H1 (cell line): ENCODE data around the gene NPTX1. TPM values are rescaled to one million over a fixed set of nuclear protein-coding genes. Genes with fewer than 3 reads are reported as not detected.

ENCODE experiments used
- CTCF ChIA-PET: fragments of 300-600 bp; sonication (Branson Sonifier 250); formaldehyde crosslinking; loops from one replicate; lab custom pipeline; 2021; ENCODE audit not compliant: partially characterized antibody; lab: Charles Lee
- POLR2A ChIA-PET: fragments of 300-600 bp; sonication (Branson Sonifier 250); formaldehyde crosslinking; loops from one replicate; lab custom pipeline; 2021; ENCODE audit warnings: inconsistent platforms; ENCODE audit not compliant: partially characterized antibody; lab: Charles Lee
- DNase-seq, 2 experiments: peaks; one replicate each; pipeline versions ENCODE4 v3.0.0 to v3.0.0-alpha.2; 2010 to 2022; ENCODE audit warnings: low spot score in 2 of 2, low read depth in 1 of 2, mixed read lengths in 1 of 2
- FAIRE-seq: peaks from 2 replicates; lab custom pipeline; 2011; peaks lifted over from hg19 to GRCh38; lab: Jason Lieb, UNC
- H2AFZ ChIP-seq: 2 replicates; pipeline ENCODE4 v1.8.1; 2012; ENCODE audit warnings: low read length, inconsistent platforms
- H2AK5ac ChIP-seq: 2 replicates; pipeline ENCODE4 v1.6.1; 2013; ENCODE audit warnings: low read depth, low read length
- H2BK120ac ChIP-seq: replicated peaks from 2 replicates; pipeline ENCODE3; 2013; ENCODE audit warnings: low read depth, low read length, inconsistent platforms
- H2BK12ac ChIP-seq: 2 replicates; pipeline ENCODE4 v1.6.1; 2013; ENCODE audit warnings: low read depth, low read length
- H2BK15ac ChIP-seq: 2 replicates; pipeline ENCODE4 v1.6.1; 2013; ENCODE audit warnings: low read length
- H2BK20ac ChIP-seq: 2 replicates; pipeline ENCODE4 v1.6.1; 2013; ENCODE audit warnings: low read length
- H2BK5ac ChIP-seq: 2 replicates; pipeline ENCODE4 v1.6.1; 2013; ENCODE audit warnings: low read depth, low read length
- H3K14ac ChIP-seq: 2 replicates; pipeline ENCODE4 v1.6.1; 2013; ENCODE audit warnings: inconsistent platforms; ENCODE audit not compliant: insufficient read length
- H3K18ac ChIP-seq: 2 replicates; pipeline ENCODE4 v1.6.1; 2013; ENCODE audit warnings: low read length; ENCODE audit errors: extremely low read depth
- H3K23ac ChIP-seq: 2 replicates; pipeline ENCODE4 v1.6.1; 2013; ENCODE audit warnings: inconsistent platforms; ENCODE audit not compliant: insufficient read length
- H3K23me2 ChIP-seq: 2 replicates; pipeline ENCODE4 v1.6.1; 2013; ENCODE audit warnings: low read depth, low read length
- H3K27ac ChIP-seq: 2 replicates; pipeline ENCODE4 v1.6.1; 2011; ENCODE audit warnings: low read depth, low read length, inconsistent platforms
- H3K27me3 ChIP-seq, 4 experiments: replicated peaks in 1 of 4; 1 replicate in 1 of 4; 2 replicates in 3 of 4; pipeline versions ENCODE4 v1.6.1 to v1.8.1; 2011 to 2013; ENCODE audit warnings: low read length in 3 of 4, mild to moderate bottlenecking in 3 of 4, inconsistent platforms in 2 of 4, mixed read lengths in 2 of 4, moderate library complexity in 1 of 4; ENCODE audit not compliant: control insufficient read depth in 3 of 4, insufficient read depth in 3 of 4; ENCODE audit errors: extremely low read depth in 1 of 4
- H3K36me3 ChIP-seq, 4 experiments: 2 replicates each; pipeline versions ENCODE4 v1.6.1 to v1.8.1; 2011 to 2013; ENCODE audit warnings: mild to moderate bottlenecking in 4 of 4, low read length in 3 of 4, moderate library complexity in 2 of 4, control low read depth in 1 of 4, inconsistent platforms in 1 of 4; ENCODE audit not compliant: insufficient read depth in 4 of 4, control insufficient read depth in 2 of 4
- H3K4ac ChIP-seq: replicated peaks from 2 replicates; pipeline ENCODE3; 2013; ENCODE audit warnings: low read length, low read depth, mixed read lengths, inconsistent platforms; ENCODE audit not compliant: insufficient read length
- H3K4me1 ChIP-seq, 4 experiments: replicated peaks in 1 of 4; 1 replicate in 1 of 4; 2 replicates in 3 of 4; pipeline versions ENCODE4 v1.6.1 to v1.8.1; 2011 to 2013; ENCODE audit warnings: low read length in 3 of 4, inconsistent platforms in 2 of 4, mixed read lengths in 1 of 4; ENCODE audit not compliant: insufficient read depth in 4 of 4, control insufficient read depth in 3 of 4
- H3K4me2 ChIP-seq, 2 experiments: 2 replicates each; pipeline versions ENCODE4 v1.6.1 to v1.8.1; 2011 to 2013; ENCODE audit warnings: low read depth in 2 of 2, low read length in 2 of 2, control low read depth in 1 of 2, inconsistent platforms in 1 of 2, mild to moderate bottlenecking in 1 of 2; ENCODE audit not compliant: insufficient read depth in 1 of 2
- H3K4me3 ChIP-seq, 4 experiments: fragments of 200-600, 300-600 bp in 1 of 4; sonication (generic), shearing (Covaris generic), sonication (Bioruptor Twin) in 1 of 4; 2 replicates each; pipeline versions ENCODE4 v1.5.1 to v1.8.1; 2011 to 2016; ENCODE audit warnings: low read length in 4 of 4, low read depth in 3 of 4, control low read depth in 2 of 4, inconsistent platforms in 2 of 4, mild to moderate bottlenecking in 2 of 4, mixed read lengths in 1 of 4, moderate library complexity in 1 of 4; ENCODE audit not compliant: insufficient read depth in 2 of 4; ENCODE audit errors: extremely low read depth in 1 of 4
- H3K56ac ChIP-seq: replicated peaks from 2 replicates; pipeline ENCODE3; 2013; ENCODE audit warnings: low read depth, mild to moderate bottlenecking, mixed read lengths, low read length, inconsistent platforms; ENCODE audit not compliant: insufficient read length
- H3K79me1 ChIP-seq: 2 replicates; pipeline ENCODE4 v1.6.1; 2013; ENCODE audit warnings: low read depth, low read length, control low read depth
- H3K79me2 ChIP-seq, 2 experiments: 2 replicates each; pipeline versions ENCODE4 v1.6.1 to v1.8.1; 2012 to 2013; ENCODE audit warnings: low read length in 2 of 2, mild to moderate bottlenecking in 2 of 2, inconsistent platforms in 1 of 2; ENCODE audit not compliant: insufficient read depth in 2 of 2, control insufficient read depth in 1 of 2
- H3K9ac ChIP-seq, 4 experiments: replicated peaks in 1 of 4; 1 replicate in 1 of 4; 2 replicates in 3 of 4; pipeline versions ENCODE4 v1.6.1 to v1.8.1; 2011 to 2013; ENCODE audit warnings: low read depth in 3 of 4, low read length in 3 of 4, control low read depth in 2 of 4, mild to moderate bottlenecking in 2 of 4, moderate library complexity in 2 of 4, inconsistent platforms in 1 of 4; ENCODE audit errors: extremely low read depth in 1 of 4
- H3K9me3 ChIP-seq, 2 experiments: 2 replicates each; pipeline versions ENCODE4 v1.6.1 to v1.8.1; 2012 to 2013; ENCODE audit warnings: mild to moderate bottlenecking in 2 of 2, moderate library complexity in 2 of 2, control low read depth in 1 of 2, inconsistent platforms in 1 of 2, low read depth in 1 of 2, low read length in 1 of 2, mixed read lengths in 1 of 2; ENCODE audit not compliant: insufficient read depth in 2 of 2
- H4K20me1 ChIP-seq, 2 experiments: replicated peaks in 1 of 2; 2 replicates each; pipeline versions ENCODE3 to v1.8.1; 2011 to 2013; ENCODE audit warnings: inconsistent platforms in 2 of 2, low read length in 2 of 2, mild to moderate bottlenecking in 1 of 2; ENCODE audit not compliant: insufficient read depth in 2 of 2, control insufficient read depth in 1 of 2
- H4K5ac ChIP-seq: 2 replicates; pipeline ENCODE4 v1.6.1; 2013; ENCODE audit warnings: low read length, low read depth, mixed read lengths, inconsistent platforms; ENCODE audit not compliant: insufficient read length
- H4K8ac ChIP-seq: 2 replicates; pipeline ENCODE4 v1.8.0; 2013; ENCODE audit warnings: mild to moderate bottlenecking, moderate library complexity, low read length, inconsistent platforms; ENCODE audit not compliant: insufficient read depth; ENCODE audit errors: extremely low read depth
- H4K91ac ChIP-seq: replicated peaks from 2 replicates; pipeline ENCODE3; 2013; ENCODE audit warnings: low read length, mixed read lengths, inconsistent platforms; ENCODE audit not compliant: insufficient read length
- BCL11A ChIP-seq, 2 experiments: IDR thresholded peaks; one replicate each; pipeline ENCODE4 v1.6.1; 2011; ENCODE audit warnings: low read depth in 2 of 2, low read length in 2 of 2, mild to moderate bottlenecking in 2 of 2
- BRCA1 ChIP-seq: IDR thresholded peaks from 2 replicates; pipeline ENCODE4 v1.6.1; 2012; ENCODE audit warnings: low read depth, low read length, improper control_type of control experiment
- FOSL1 ChIP-seq: IDR thresholded peaks from 2 replicates; pipeline ENCODE4 v1.6.1; 2011; ENCODE audit warnings: mild to moderate bottlenecking, low read depth, low read length, moderate library complexity; ENCODE audit not compliant: insufficient read depth
- KDM5A ChIP-seq: fragments of 200-600 bp; IDR thresholded peaks from 2 replicates; pipeline ENCODE4 v1.7.1; 2012; ENCODE audit warnings: mild to moderate bottlenecking, low read length, inconsistent platforms, mixed read lengths
- PHF8 ChIP-seq: fragments of 200-600 bp; sonication (generic); conservative IDR thresholded peaks from 2 replicates; pipeline ENCODE4 v1.7.1; 2012; ENCODE audit warnings: low read depth, mild to moderate bottlenecking, inconsistent platforms, low read length, moderate library complexity
- RNF2 ChIP-seq: fragments of 200-900, 300-1000 bp; sonication (generic); IDR thresholded peaks from 2 replicates; pipeline ENCODE4 v1.7.1; 2016; ENCODE audit warnings: borderline replicate concordance, low read depth, mild to moderate bottlenecking, antibody characterized with exemption, low read length; ENCODE audit not compliant: poor library complexity, severe bottlenecking; ENCODE audit errors: missing control alignments
- RXRA ChIP-seq: IDR thresholded peaks from 2 replicates; pipeline ENCODE4 v1.6.1; 2011; ENCODE audit warnings: low read depth, mild to moderate bottlenecking, low read length, moderate library complexity; ENCODE audit not compliant: insufficient read depth
- TCF12 ChIP-seq: IDR thresholded peaks from 2 replicates; pipeline ENCODE4 v1.6.1; 2011; ENCODE audit warnings: low read depth, mild to moderate bottlenecking, low read length
- WGBS, 2 experiments: shearing (Covaris generic) in 1 of 2; methylation state at CpG; one replicate each; pipeline versions ENCODE4 v1.1.6 to v1.1.7; 2013 to 2015; ENCODE audit warnings: low lambda C conversion rate in 2 of 2, mixed read lengths in 2 of 2, inconsistent platforms in 1 of 2, low coverage in 1 of 2, missing lambda C conversion rate in 1 of 2; ENCODE audit not compliant: insufficient replicate concordance in 2 of 2, insufficient coverage in 1 of 2, insufficient read length in 1 of 2; ENCODE audit errors: extremely low coverage in 1 of 2, missing lambda C conversion rate in 1 of 2; 5-methylcytosine and 5-hydroxymethylcytosine counted together
- polyA plus RNA-seq, 7 experiments: library from polyadenylated mRNA; depleted of rRNA in 3 of 7; stranded (reverse) in 5 of 7; unstranded in 2 of 7; fragments of >200 nt in 5 of 7; fragments of 200-250 nt in 2 of 7; gene quantifications; 1 replicate in 5 of 7; 2 replicates in 1 of 7; 4 replicates in 1 of 7; pipeline versions ENCODE4 v1.2.1 to v1.2.3, GENCODE V29; 2011 to 2013; ENCODE audit warnings: missing spikeins in 2 of 7, mixed read lengths in 2 of 7
- total RNA-seq: library from RNA; stranded (reverse); fragmentation: NEBNext Ultra II Directional; extraction: Animal tissue kit (Norgen Biotek cat#: 25700); gene quantifications from 2 replicates; pipeline ENCODE4 v1.2.1, GENCODE V29; 2021

The NPTX1 gene
- total and polyA plus RNA-seq, 2 of the 8 experiments (the other 6 are each of a cell fraction or from before 2014, with no cell fraction given): 12.0 to 17.9 TPM

DNA sequence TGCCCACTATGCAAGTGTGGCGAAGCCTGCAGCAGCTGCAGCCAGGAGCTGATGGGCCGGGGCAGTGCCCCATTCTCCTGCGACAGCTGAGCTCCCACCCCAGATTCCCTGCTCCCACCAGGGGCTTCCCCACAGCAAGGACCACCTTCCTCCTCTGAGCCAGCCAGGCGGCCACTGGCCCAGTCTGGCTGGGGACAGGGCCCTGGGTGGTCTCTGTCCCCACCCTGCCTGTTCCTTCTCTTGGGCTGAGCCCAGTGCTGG, 5.6 kb upstream of the NPTX1 start:
- WGBS, 2 experiments: 74% methylated on average over 3 of the region's 4 CpGs; no CpG with 5 or more reads in 1 of the 2 experiments
- no peak for TF ChIP-seq PHF8
- TF ChIP-seq KDM5A: no peak
- TF ChIP-seq RXRA: no peak
- no peak for TF ChIP-seq RNF2
- TF ChIP-seq BRCA1: no peak
- no peak for TF ChIP-seq FOSL1
- no peak for TF ChIP-seq TCF12
- TF ChIP-seq BCL11A (IDR thresholded peaks at IDR 0.05; ENCODE audit: low read depth in 2 of 2, low read length in 2 of 2): no peak
- H4K8ac ChIP-seq: peak overlapping the region; percentile 36
- no peak overlapping the region for H3K56ac ChIP-seq
- no peaks in the 10 kb centered on the region; a peak in 1 of 8 replicates for H3K36me3 ChIP-seq
- peaks cover 0 to 5% of the 10 kb centered on the region in 2 experiments for H4K20me1 ChIP-seq
- no peak for FAIRE-seq
- no peak overlapping the region for H4K91ac ChIP-seq
- H2BK20ac ChIP-seq: no peak overlapping the region
- H4K5ac ChIP-seq: no peak overlapping the region
- no peak overlapping the region for H3K4me2 ChIP-seq
- H2BK15ac ChIP-seq: no peak overlapping the region
- 0 out of 2 replicates have a peak overlapping the region, but pooled peaks have one; percentile 43 for H2BK12ac ChIP-seq
- peaks cover 9% of the 10 kb centered on the region for H3K23me2 ChIP-seq
- no peak overlapping the region for H3K23ac ChIP-seq
- no peak overlapping the region for H3K14ac ChIP-seq
- H3K4me3 ChIP-seq: no peak overlapping the region
- H2AFZ ChIP-seq: no peak overlapping the region
- no peaks in the 10 kb centered on the region for H3K79me2 ChIP-seq
- no peak overlapping the region for H3K9ac ChIP-seq
- H2BK120ac ChIP-seq: no peak overlapping the region
- H3K27me3 ChIP-seq: peaks cover 41 to 62% (median 56%) of the 10 kb centered on the region in 4 experiments
- no peak overlapping the region for H3K18ac ChIP-seq
- no peak for DNase-seq
- H3K9me3 ChIP-seq: no peaks in the 10 kb centered on the region
- no peak overlapping the region; the same call in 1 of the 2 replicates for H2BK5ac ChIP-seq
- H3K27ac ChIP-seq: no peak overlapping the region
- H2AK5ac ChIP-seq: no peak overlapping the region
- no peak overlapping the region for H3K4ac ChIP-seq
- H3K4me1 ChIP-seq: peaks cover 0 to 24% (median 8%) of the 10 kb centered on the region in 4 experiments; a peak in 5 of 7 replicates
- H3K79me1 ChIP-seq: no peaks in the 10 kb centered on the region
- ChIA-PET CTCF (interaction anchor here (0.6 to 1.8 kb wide), 4 partner anchors 59 to 495 kb away, joined by 3 to 4 read pairs (median 4); no protein-coding TSS in a partner anchor), POLR2A (interaction anchor here (0.5 to 1.7 kb wide), 2 partner anchors 24 to 333 kb away, joined by 3 to 4 read pairs; no protein-coding TSS in a partner anchor)
